Measurements from ENCODE around the gene MTR.

Gene MTR

DNA sequence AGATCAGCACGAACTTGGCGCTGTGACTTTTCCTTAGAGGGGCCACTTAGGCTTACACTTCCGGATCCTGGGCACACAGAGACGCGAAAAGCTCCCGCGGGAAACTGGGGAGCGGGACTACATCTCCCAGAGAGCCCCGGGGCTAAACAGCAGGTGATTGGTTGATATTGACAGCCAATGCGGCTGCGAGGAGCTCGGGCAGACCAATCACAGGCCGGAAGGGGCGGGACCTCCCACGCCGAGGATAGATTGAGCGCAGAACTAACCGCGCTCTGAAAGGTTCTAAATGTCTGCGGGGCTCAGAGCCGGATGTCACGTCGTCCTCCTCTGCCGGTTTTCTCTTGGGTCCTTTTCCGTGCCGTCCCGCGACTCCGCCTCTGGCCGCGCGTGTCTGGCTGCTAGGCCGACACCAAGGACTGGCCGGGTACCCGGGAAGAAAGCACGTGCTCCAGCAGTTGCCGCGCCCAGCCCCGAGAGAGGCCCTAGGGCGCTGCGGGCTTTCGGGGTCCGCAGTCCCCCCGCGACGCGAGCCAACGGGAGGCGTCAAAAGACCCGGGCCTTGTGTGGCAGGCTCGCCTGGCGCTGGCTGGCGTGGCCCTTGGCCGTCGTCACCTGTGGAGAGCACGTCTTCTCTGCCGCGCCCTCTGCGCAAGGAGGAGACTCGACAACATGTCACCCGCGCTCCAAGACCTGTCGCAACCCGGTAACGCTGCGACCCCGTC, at the start of gene MTR:
Gene MTR, plus strand, starts transcription at position 258 of the 722 bp plus-strand sequence. Its CDS starts 412 bp downstream, at position 670.
- TF ChIP-seq POLR2A (IDR thresholded peaks at IDR 0.05; ENCODE audit: low read depth, low read length): peak; percentile 81
- DNase-seq (ENCODE audit: insufficient read length, low spot score): peak; percentile 92
- FAIRE-seq: peak; percentile 94

DNA sequence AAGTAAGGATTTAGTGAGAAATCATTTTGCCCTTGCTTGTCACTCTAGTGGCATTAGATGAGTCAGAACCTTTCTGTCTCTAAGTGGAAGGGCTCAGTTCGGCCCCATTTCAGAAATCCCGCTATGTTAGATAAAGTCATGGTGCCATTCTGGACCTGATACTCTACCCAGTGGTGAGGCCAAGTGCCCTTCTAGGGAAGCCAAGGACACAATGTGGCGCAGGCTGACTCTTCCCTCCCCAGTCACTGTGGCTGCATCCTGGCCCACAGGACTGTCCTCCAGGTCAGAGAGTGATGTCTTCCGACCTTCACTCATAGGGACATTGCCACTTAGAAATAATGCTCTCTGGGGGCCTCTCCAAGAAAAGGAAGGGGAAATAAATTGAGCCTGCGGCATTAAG, 48.3 kb upstream of the MTR start:
- FAIRE-seq (no peak), DNase-seq (ENCODE audit: insufficient read length, low spot score) (no peak)
- no peak for TF ChIP-seq POLR2A (IDR thresholded peaks at IDR 0.05; ENCODE audit: low read depth, low read length)

DNA sequence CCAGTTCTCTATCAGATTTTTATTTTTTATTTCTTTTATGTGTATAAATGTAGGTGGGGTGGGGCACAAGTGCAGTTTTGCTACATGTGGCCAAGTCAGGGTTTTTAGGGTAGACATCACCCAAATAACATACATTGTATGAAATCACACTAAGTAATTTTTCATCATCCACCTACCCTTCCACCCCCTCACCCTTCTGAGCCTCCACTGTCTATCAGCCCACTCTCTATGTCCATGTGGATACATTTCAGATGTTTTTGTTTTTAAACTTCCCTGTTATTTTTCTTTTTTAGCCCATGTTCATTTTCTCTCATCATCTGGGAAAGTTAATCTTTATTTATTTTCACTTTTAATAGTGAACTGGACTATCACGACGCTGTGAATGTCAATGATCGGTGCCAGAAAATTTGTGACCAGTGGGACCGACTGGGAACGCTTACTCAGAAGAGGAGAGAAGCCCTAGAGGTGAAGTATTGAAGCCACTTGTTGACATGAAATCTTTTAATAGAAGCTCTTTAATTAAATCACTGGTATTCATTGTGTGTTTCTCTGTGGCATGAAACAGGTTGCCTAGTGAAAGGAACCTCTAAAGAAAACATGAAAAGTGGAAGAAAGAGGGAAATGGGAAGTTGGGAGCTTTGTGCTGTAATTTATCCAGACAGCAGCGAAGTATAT, 47.6 kb upstream of the MTR start:
- no peak for DNase-seq (ENCODE audit: insufficient read length, low spot score)
- TF ChIP-seq POLR2A (IDR thresholded peaks at IDR 0.05; ENCODE audit: low read depth, low read length): no peak
- FAIRE-seq: no peak

- FAIRE-seq (no peak), DNase-seq (ENCODE audit: insufficient read length, low spot score) (no peak)
- TF ChIP-seq POLR2A (IDR thresholded peaks at IDR 0.05; ENCODE audit: low read depth, low read length): no peak
Measured at GRCh38 chr1:236748268-236748870, 46.7 kb upstream of the MTR start.

- no peak for DNase-seq (ENCODE audit: insufficient read length, low spot score)
- no peak for TF ChIP-seq POLR2A (IDR thresholded peaks at IDR 0.05; ENCODE audit: low read depth, low read length)
- FAIRE-seq: no peak
Measured at GRCh38 chr1:236750928-236751327, 44.2 kb upstream of the MTR start.

- no peak for FAIRE-seq
- no peak for TF ChIP-seq POLR2A (IDR thresholded peaks at IDR 0.05; ENCODE audit: low read depth, low read length)
Measured at GRCh38 chr1:236751385-236751784, 43.7 kb upstream of the MTR start.

DNA sequence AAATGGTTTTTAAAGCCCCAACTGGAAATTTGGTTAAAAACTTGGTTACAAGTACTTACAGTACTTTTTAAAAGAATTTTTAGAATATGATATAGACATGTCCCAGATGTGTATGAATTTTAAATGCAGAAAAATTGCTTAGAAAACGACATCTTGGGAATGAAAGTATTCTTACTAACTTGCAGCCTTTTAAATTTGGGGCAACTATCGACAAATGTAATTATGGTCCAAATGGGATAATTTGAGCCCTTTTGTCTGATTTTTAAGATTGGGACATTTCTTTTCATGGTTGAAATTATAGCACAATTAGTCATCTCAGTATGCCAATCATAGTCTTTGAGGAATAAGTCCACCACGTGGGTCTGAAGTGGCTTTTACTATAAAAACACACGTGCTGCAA, 43.2 kb upstream of the MTR start:
- FAIRE-seq: no peak
- DNase-seq (ENCODE audit: insufficient read length, low spot score): no peak
- TF ChIP-seq POLR2A (IDR thresholded peaks at IDR 0.05; ENCODE audit: low read depth, low read length): no peak

More at GRCh38 chr1:236751385-236751784, 43.7 kb upstream of the MTR start:
- no peak for DNase-seq (ENCODE audit: insufficient read length, low spot score)

- no peak for TF ChIP-seq POLR2A (IDR thresholded peaks at IDR 0.05; ENCODE audit: low read depth, low read length)
- DNase-seq (ENCODE audit: insufficient read length, low spot score) (no peak), FAIRE-seq (no peak)
Measured at GRCh38 chr1:236753516-236753915, 41.6 kb upstream of the MTR start.

GRCh38 chr1:236753964-236754363, 41.1 kb upstream of the MTR start:
- DNase-seq (ENCODE audit: insufficient read length, low spot score) (no peak), FAIRE-seq (no peak)
- TF ChIP-seq POLR2A (IDR thresholded peaks at IDR 0.05; ENCODE audit: low read depth, low read length): no peak

DNA sequence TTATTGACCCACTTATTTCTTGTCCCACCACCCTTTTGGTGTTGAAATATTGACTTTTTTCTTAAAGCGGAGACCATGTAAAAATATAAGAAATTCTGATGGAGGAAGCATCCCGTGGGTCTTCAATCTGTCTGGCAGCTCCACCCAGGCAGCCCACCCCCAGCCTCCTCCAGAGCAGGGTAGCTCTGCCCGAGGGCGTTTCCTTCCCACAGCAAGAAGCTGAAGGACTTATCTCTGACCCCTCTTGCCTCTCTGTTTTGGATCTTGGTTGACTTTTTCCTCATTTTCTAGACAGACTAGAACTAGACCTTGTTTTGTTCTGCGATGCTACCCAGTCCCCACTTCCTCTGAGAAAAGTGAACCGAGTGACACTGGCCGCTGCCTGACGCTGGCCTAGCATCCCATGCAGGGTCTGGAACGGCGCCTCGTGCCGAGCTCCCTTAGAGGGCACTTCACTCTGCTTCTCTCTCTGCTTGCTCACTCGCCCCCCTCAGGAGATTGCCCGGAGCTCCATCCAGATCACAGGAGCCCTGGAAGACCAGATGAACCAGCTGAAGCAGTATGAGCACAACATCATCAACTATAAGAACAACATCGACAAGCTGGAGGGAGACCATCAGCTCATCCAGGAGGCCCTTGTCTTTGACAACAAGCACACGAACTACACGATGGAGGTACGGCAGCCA, 40.4 kb upstream of the MTR start:
- DNase-seq (ENCODE audit: insufficient read length, low spot score) (no peak), FAIRE-seq (no peak)

DNA sequence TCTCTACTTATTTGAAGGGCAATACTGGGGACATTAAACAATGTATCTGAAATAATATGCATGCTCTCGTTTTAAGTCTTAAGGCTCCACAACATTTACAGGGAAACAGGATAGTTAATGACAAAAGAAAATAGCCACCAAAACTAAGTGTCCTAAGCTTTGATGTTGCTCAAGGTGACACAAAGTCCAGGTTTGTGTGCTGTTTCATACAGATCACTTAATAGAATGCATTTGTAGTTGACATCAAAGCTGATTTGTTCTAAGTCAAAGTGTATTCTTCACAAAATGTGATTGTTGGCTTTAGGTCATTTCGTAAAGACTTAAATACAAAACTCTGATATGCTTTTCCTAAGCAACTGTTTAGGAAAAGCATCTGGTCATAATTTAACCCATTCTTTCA, 37.5 kb upstream of the MTR start:
- FAIRE-seq (no peak), DNase-seq (ENCODE audit: insufficient read length, low spot score) (no peak)
- TF ChIP-seq POLR2A (IDR thresholded peaks at IDR 0.05; ENCODE audit: low read depth, low read length): no peak

More for the DNA sequence above, 40.4 kb upstream of the MTR start:
- no peak for TF ChIP-seq POLR2A (IDR thresholded peaks at IDR 0.05; ENCODE audit: low read depth, low read length)

DNA sequence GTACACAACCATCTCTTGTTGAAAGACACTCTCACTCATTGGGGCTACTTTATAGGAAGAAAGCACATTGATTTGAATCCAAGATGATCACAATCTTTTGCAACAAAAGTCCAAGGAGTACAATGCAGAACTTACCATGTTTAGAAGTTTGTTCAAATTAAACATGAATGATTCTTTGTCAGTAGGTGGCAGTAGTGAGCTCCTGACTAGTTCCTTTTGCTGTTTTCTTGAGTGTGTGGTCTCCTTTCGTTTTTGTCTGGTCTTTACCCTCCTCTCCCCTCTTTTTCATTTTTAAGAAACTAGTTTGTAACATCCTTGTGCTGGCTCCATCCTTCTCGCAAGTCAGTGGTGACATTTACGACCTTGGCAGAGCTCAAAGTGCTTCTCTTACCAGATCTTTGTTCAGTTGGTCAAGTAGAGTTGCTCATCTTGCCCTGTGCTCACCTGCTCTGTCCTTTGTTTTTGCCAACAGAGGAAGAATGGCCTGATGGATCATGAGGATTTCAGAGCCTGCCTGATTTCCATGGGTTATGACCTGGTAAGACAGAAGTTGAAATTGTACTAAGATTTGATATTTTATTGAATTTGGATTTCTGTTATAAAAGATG, 35.7 kb upstream of the MTR start:
- FAIRE-seq (no peak), DNase-seq (ENCODE audit: insufficient read length, low spot score) (peak; percentile 27)
- TF ChIP-seq POLR2A (IDR thresholded peaks at IDR 0.05; ENCODE audit: low read depth, low read length): no peak

DNA sequence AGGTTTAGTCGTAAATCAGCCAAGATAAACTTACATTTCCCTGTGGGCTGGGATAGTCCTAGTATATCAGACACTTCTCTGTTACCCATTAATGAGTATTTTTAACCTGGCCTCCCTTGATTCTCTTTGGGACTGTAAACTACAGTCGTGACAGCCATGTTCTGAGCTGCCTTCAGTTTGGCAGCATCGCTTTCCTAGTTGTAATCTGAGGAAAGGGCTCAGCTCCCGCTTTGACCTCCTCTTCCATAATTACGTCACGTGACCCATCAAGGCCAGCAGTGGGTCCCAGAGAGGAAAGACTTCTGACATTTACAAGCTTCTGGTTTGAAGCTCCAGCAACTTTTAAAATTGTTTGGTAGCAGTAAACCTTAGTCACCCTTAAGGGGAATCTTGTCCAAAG, 34.6 kb upstream of the MTR start:
- FAIRE-seq (no peak), DNase-seq (ENCODE audit: insufficient read length, low spot score) (no peak)
- no peak for TF ChIP-seq POLR2A (IDR thresholded peaks at IDR 0.05; ENCODE audit: low read depth, low read length)

DNA sequence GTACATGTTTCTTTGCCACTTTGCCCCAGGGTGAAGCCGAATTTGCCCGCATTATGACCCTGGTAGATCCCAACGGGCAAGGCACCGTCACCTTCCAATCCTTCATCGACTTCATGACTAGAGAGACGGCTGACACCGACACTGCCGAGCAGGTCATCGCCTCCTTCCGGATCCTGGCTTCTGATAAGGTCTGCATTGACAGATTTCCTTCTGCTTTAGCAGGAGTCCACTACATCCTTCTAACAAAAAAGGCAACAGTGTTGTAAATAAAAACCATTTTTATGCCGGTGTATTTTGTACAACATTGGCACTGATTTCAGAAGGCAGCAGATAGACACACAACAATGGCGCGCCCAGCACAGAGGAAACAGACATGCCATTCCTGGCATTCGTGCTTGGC, 34.1 kb upstream of the MTR start:
- no peak for DNase-seq (ENCODE audit: insufficient read length, low spot score)
- no peak for FAIRE-seq
- no peak for TF ChIP-seq POLR2A (IDR thresholded peaks at IDR 0.05; ENCODE audit: low read depth, low read length)

Measured in H54 (cell line).